ENCODE measurements around the gene PFDN2. TPM values are rescaled to one million over a fixed set of nuclear protein-coding genes. Genes with fewer than 3 reads are reported as not detected.

The PFDN2 gene
- total and polyA plus RNA-seq, 4 experiments from 2014 or later, result 40.8 to 89.1 (median 55.9) TPM

DNA sequence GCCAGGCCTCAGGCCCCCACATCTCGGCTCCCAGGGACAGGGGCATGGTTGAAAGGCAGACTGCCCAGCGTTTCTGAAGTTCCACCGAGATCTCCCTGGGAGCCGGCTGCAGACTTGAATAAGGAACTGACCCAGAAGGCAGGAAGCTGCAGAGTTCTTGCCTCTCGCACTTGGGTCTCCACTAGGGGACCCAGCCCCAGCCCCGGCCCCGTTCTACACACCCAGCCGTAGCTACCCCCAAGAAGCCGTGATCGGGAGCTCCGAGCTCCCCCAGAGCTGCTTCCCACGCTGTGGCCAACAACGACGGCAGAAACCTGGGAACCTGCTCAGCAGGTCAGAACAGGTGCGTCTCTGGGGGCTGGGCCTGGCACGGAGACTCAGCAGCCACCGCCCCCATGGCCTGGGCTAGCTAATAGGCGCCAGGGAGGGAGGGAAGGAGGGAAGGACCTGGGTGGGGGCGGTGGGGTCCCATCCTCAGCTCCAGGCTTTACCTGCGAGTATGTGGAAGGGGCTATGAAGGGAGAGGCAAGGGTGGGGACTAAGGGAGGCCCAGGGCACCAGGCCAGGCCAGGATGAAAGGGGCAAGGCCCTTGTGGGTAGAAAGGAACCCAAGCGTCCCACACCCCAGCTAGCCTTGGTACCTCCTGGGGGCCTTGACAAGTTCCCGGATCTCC, 28.4 kb downstream of the PFDN2 start, which contains the start of gene NECTIN4:
NECTIN4 (minus strand) TSS at position 308 of the 674 bp plus-strand sequence; CDS start at position 46, 262 bp downstream.
- no peak within 1 kb of the TSS for H3K4me3 Mint-ChIP-seq
- Histone ChIP-seq H3K4me1 (ENCODE audit: insufficient read depth, low read length) (no peaks in the 10 kb centered on the region), H3K27me3 (ENCODE audit: insufficient read depth, low read length) (no peaks in the 10 kb centered on the region), H3K4me3 (ENCODE audit: low read length in 2 of 2) (no peak within 1 kb of the TSS), H3K36me3 (ENCODE audit: insufficient read depth, low read length) (no peaks in the 10 kb centered on the region), H3K9me3 (ENCODE audit: control insufficient read depth in 1 of 2, low read length in 2 of 2) (no peaks in the 10 kb centered on the region), H3K27ac (ENCODE audit: low read depth, low read length) (no peak within 1 kb of the TSS)
- no peaks in the 10 kb centered on the region for H3K9me3 Mint-ChIP-seq
- peaks cover 0 to 2% (median 0%) of the 10 kb centered on the region in 4 donors for H3K4me1 Mint-ChIP-seq
- H3K27ac Mint-ChIP-seq, result no peak within 1 kb of the TSS
- intact Hi-C loops (cut with micrococcal nuclease), result no loop called here
- DNase-seq, result no peak
- no peaks in the 10 kb centered on the region for H3K36me3 Mint-ChIP-seq
- CTCF ChIA-PET (ENCODE audit: partially characterized antibody), result interaction anchor here (5.2 kb wide), 1 partner anchor 9 kb away, joined by 26 read pairs; the partner anchor contains the start of gene KLHDC9
- POLR2A ChIA-PET (ENCODE audit: partially characterized antibody), result interaction anchor here (1.3 kb wide), 1 partner anchor 44 kb away, joined by 4 read pairs; the partner anchor contains the start of gene USF1
- H3K27me3 Mint-ChIP-seq, result no peaks in the 10 kb centered on the region

DNA sequence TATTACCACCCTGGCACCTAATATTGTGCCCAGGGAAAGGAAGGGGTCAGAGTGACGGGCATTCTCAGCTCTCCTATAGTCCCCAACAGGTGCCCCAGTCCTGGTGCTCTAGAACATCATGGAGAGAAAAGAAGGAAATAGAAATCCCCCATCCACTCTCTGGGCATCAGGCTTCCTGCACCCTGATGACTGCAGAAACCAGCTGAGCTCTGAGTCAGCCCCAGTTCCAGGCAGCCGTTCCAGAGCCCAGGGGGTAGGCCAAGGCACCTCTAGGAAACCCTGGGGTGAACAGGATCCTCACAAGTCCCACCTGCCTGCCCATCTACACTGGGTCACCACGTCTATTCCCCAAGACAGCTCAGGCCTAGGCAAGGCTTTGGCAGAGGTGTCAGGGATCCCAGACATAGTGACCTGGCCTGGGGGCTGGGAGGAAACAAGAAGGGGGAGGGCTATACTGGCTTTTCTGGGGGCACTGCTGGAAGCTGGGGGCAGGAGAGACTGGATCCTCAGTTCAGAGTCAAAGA, 29.2 kb downstream of the PFDN2 start:
- H3K36me3 ChIP-seq (ENCODE audit: insufficient read depth, low read length), result no peaks in the 10 kb centered on the region
- intact Hi-C loops (cut with micrococcal nuclease), result no loop called here
- H3K27me3 Mint-ChIP-seq, result no peaks in the 10 kb centered on the region
- no peak overlapping the region for H3K27ac Mint-ChIP-seq
- H3K4me3 Mint-ChIP-seq, result no peak overlapping the region
- H3K9me3 ChIP-seq (ENCODE audit: control insufficient read depth in 1 of 2, low read length in 2 of 2), result no peaks in the 10 kb centered on the region
- H3K9me3 Mint-ChIP-seq, result no peaks in the 10 kb centered on the region
- H3K4me3 ChIP-seq (ENCODE audit: low read length in 2 of 2), result no peak overlapping the region
- H3K27ac ChIP-seq (ENCODE audit: low read depth, low read length), result no peak overlapping the region
- no peaks in the 10 kb centered on the region for H3K27me3 ChIP-seq (ENCODE audit: insufficient read depth, low read length)
- POLR2A ChIA-PET (ENCODE audit: partially characterized antibody), result interaction anchor here (0.7 to 1.3 kb wide), 2 partner anchors 9 to 43 kb away, joined by 3 to 4 read pairs; partner anchors contain the start of gene USF1
- CTCF ChIA-PET (ENCODE audit: partially characterized antibody), result interaction anchor here (5.2 kb wide), 1 partner anchor 10 kb away, joined by 26 read pairs; the partner anchor contains the start of gene KLHDC9
- peaks cover 0 to 2% (median 0%) of the 10 kb centered on the region in 4 donors for H3K4me1 Mint-ChIP-seq
- H3K36me3 Mint-ChIP-seq, result no peaks in the 10 kb centered on the region
- DNase-seq, result no peak
- H3K4me1 ChIP-seq (ENCODE audit: insufficient read depth, low read length), result no peaks in the 10 kb centered on the region

- intact Hi-C loops (cut with micrococcal nuclease), result no loop called here
These were observed 31.4 kb downstream of the PFDN2 start for GRCh38 chr1:161086457-161086856.

GRCh38 chr1:161085165-161085564, 32.7 kb downstream of the PFDN2 start:
- Mint-ChIP-seq H3K4me3 (no peak overlapping the region), H3K9me3 (no peaks in the 10 kb centered on the region)
- CTCF ChIA-PET (ENCODE audit: partially characterized antibody), result interaction anchor here (2.4 to 5.2 kb wide), 2 partner anchors 13 to 14 kb away, joined by 7 to 26 read pairs; partner anchors contain the start of gene KLHDC9

More at GRCh38 chr1:161086457-161086856, 31.4 kb downstream of the PFDN2 start:
- CTCF ChIA-PET (ENCODE audit: partially characterized antibody), result interaction anchor here (0.9 to 5.2 kb wide), 3 partner anchors 12 to 89 kb away, joined by 3 to 26 read pairs (median 3); partner anchors contain the start of gene KLHDC9
- Mint-ChIP-seq H3K4me3 (no peak overlapping the region), H3K36me3 (no peaks in the 10 kb centered on the region), H3K9me3 (no peaks in the 10 kb centered on the region), H3K27me3 (no peaks in the 10 kb centered on the region), H3K4me1 (peaks cover 0 to 2% (median 0%) of the 10 kb centered on the region in 4 donors), H3K27ac (peak overlapping the region in 3 of 7 donors; percentile 19 to 55 (median 50))
- H3K4me1 ChIP-seq (ENCODE audit: insufficient read depth, low read length), result no peaks in the 10 kb centered on the region
- no peak overlapping the region for H3K4me3 ChIP-seq (ENCODE audit: low read length in 2 of 2)
- H3K27me3 ChIP-seq (ENCODE audit: insufficient read depth, low read length), result no peaks in the 10 kb centered on the region
- H3K9me3 ChIP-seq (ENCODE audit: control insufficient read depth in 1 of 2, low read length in 2 of 2), result no peaks in the 10 kb centered on the region
- DNase-seq, result no peak
- H3K27ac ChIP-seq (ENCODE audit: low read depth, low read length), result no peak overlapping the region
- POLR2A ChIA-PET (ENCODE audit: partially characterized antibody), result interaction anchor here (1.0 kb wide), 1 partner anchor 10 kb away, joined by 4 read pairs; no protein-coding TSS in a partner anchor
- no peaks in the 10 kb centered on the region for H3K36me3 ChIP-seq (ENCODE audit: insufficient read depth, low read length)

GRCh38 chr1:161084597-161084988, 33.2 kb downstream of the PFDN2 start:
- CTCF ChIA-PET (ENCODE audit: partially characterized antibody), result interaction anchor here (2.4 to 5.2 kb wide), 2 partner anchors 14 kb away, joined by 7 to 26 read pairs; partner anchors contain the start of gene KLHDC9
- POLR2A ChIA-PET (ENCODE audit: partially characterized antibody), result interaction anchor here (0.8 to 1.0 kb wide), 3 partner anchors 13 to 33 kb away, joined by 3 to 4 read pairs (median 3); no protein-coding TSS in a partner anchor
- Histone ChIP-seq H3K4me1 (ENCODE audit: insufficient read depth, low read length) (no peaks in the 10 kb centered on the region), H3K27me3 (ENCODE audit: insufficient read depth, low read length) (no peaks in the 10 kb centered on the region), H3K27ac (ENCODE audit: low read depth, low read length) (no peak overlapping the region), H3K9me3 (ENCODE audit: control insufficient read depth in 1 of 2, low read length in 2 of 2) (no peaks in the 10 kb centered on the region), H3K4me3 (ENCODE audit: low read length in 2 of 2) (no peak overlapping the region), H3K36me3 (ENCODE audit: insufficient read depth, low read length) (no peaks in the 10 kb centered on the region)
- H3K36me3 Mint-ChIP-seq, result no peaks in the 10 kb centered on the region
- intact Hi-C loops (cut with micrococcal nuclease), result no loop called here
- no peak for DNase-seq
- no peaks in the 10 kb centered on the region for H3K4me1 Mint-ChIP-seq
- no peak overlapping the region for H3K4me3 Mint-ChIP-seq
- no peaks in the 10 kb centered on the region for H3K27me3 Mint-ChIP-seq
- H3K27ac Mint-ChIP-seq, result peak overlapping the region in 1 of 7 donors; percentile 47
- no peaks in the 10 kb centered on the region for H3K9me3 Mint-ChIP-seq

More at GRCh38 chr1:161085165-161085564, 32.7 kb downstream of the PFDN2 start:
- POLR2A ChIA-PET (ENCODE audit: partially characterized antibody), result interaction anchor here (0.8 to 1.0 kb wide), 2 partner anchors 14 to 32 kb away, joined by 3 read pairs; no protein-coding TSS in a partner anchor
- Mint-ChIP-seq H3K36me3 (no peaks in the 10 kb centered on the region), H3K4me1 (no peaks in the 10 kb centered on the region), H3K27ac (peak overlapping the region in 2 of 7 donors; percentile 17 to 42), H3K27me3 (no peaks in the 10 kb centered on the region)
- H3K9me3 ChIP-seq (ENCODE audit: control insufficient read depth in 1 of 2, low read length in 2 of 2), result no peaks in the 10 kb centered on the region
- no peak overlapping the region for H3K4me3 ChIP-seq (ENCODE audit: low read length in 2 of 2)
- no peak overlapping the region for H3K27ac ChIP-seq (ENCODE audit: low read depth, low read length)
- no peaks in the 10 kb centered on the region for H3K4me1 ChIP-seq (ENCODE audit: insufficient read depth, low read length)
- no peak for DNase-seq
- intact Hi-C loops (cut with micrococcal nuclease), result no loop called here
- H3K36me3 ChIP-seq (ENCODE audit: insufficient read depth, low read length), result no peaks in the 10 kb centered on the region
- H3K27me3 ChIP-seq (ENCODE audit: insufficient read depth, low read length), result no peaks in the 10 kb centered on the region

DNA sequence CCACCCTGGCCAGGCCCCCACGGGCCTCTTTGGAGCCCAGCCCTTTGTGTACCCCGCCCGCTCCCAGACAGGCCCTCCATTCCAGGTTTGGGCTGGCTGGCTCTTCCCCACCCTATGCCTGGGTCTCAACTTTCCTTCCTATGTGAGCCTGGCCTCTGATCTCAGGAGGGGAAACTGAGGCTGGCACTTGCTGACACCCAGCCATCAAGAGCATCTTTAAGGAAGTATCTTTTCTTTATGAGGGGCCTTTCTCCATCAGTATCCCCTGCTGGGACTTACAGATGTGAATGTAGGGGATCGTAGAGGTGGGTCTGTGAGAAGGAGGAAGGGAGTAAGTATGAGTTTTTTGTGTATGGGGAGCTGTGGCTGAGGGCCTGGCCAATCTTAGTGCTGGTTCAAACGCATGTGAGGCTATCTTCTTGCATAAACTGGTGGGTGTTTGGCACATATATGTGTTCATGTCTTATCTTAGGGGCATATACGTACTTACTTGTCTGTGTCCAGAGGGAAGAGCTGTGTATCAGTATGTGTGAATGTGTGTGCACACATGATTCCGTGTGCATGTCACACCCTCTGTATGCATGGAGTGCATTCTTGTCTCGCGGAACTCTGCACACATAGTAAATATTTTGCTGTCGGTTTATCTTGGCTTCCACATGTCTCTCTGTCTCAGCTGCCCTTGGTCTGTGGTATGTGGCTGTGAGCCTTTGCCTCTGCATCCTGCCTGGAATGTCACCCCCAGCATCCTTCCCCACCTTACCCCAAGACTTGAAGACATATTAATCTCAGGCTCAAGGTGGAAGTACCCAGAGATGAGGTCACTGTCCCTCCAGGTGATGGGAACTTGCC, 33.9 kb downstream of the PFDN2 start:
- no peaks in the 10 kb centered on the region for H3K4me1 ChIP-seq (ENCODE audit: insufficient read depth, low read length)
- no peak overlapping the region for H3K4me3 ChIP-seq (ENCODE audit: low read length in 2 of 2)
- H3K4me3 Mint-ChIP-seq, result no peak overlapping the region
- no peaks in the 10 kb centered on the region for H3K27me3 ChIP-seq (ENCODE audit: insufficient read depth, low read length)
- POLR2A ChIA-PET (ENCODE audit: partially characterized antibody), result interaction anchor here (0.8 to 1.0 kb wide), 3 partner anchors 13 to 33 kb away, joined by 3 to 4 read pairs (median 3); no protein-coding TSS in a partner anchor
- intact Hi-C loops (cut with micrococcal nuclease), result no loop called here
- DNase-seq, result no peak
- no peaks in the 10 kb centered on the region for H3K27me3 Mint-ChIP-seq
- H3K27ac Mint-ChIP-seq, result peak overlapping the region in 2 of 7 donors; percentile 19 to 47
- no peaks in the 10 kb centered on the region for H3K9me3 Mint-ChIP-seq
- no peaks in the 10 kb centered on the region for H3K36me3 ChIP-seq (ENCODE audit: insufficient read depth, low read length)
- H3K9me3 ChIP-seq (ENCODE audit: control insufficient read depth in 1 of 2, low read length in 2 of 2), result no peaks in the 10 kb centered on the region
- no peak overlapping the region for H3K27ac ChIP-seq (ENCODE audit: low read depth, low read length)
- CTCF ChIA-PET (ENCODE audit: partially characterized antibody), result interaction anchor here (2.4 kb wide), 1 partner anchor 13 kb away, joined by 7 read pairs; no protein-coding TSS in a partner anchor
- H3K36me3 Mint-ChIP-seq, result no peaks in the 10 kb centered on the region
- no peaks in the 10 kb centered on the region for H3K4me1 Mint-ChIP-seq
